AG08395 (cell line): ENCODE results near the gene BRK1.
"Not testable (repeated sequence)": the region's sequence is repeated elsewhere in the genome, so short reads cannot be mapped to it uniquely, and the experiment has no call there.

Experiments
- DNase-seq: peaks from one replicate; pipeline ENCODE4 v3.0.0; 2012; ENCODE audit warnings: mixed read lengths, low spot score

The BRK1 gene

GRCh38 chr3:10115326-10116137 is at the start of gene BRK1:
BRK1 (plus strand) TSS chr3:10115675; CDS start chr3:10115702, 27 bp downstream.
- DNase-seq = peak; percentile 100

GRCh38 chr3:10070077-10070476 is 45.4 kb upstream of the BRK1 start:
- not testable (repeated sequence) for DNase-seq

GRCh38 chr3:10074666-10075065 is 40.8 kb upstream of the BRK1 start:
- DNase-seq = no peak

- no peak for DNase-seq
Measured at GRCh38 chr3:10081871-10082270, 33.6 kb upstream of the BRK1 start.

- no peak for DNase-seq
Measured at GRCh38 chr3:10085738-10086137, 29.7 kb upstream of the BRK1 start.

GRCh38 chr3:10088256-10088655 is 27.2 kb upstream of the BRK1 start:
- no peak for DNase-seq

GRCh38 chr3:10090179-10090578 is 25.3 kb upstream of the BRK1 start:
- DNase-seq = no peak

- DNase-seq = not testable (repeated sequence)
Measured at GRCh38 chr3:10090774-10091173, 24.7 kb upstream of the BRK1 start.

GRCh38 chr3:10091387-10091786 is 24.1 kb upstream of the BRK1 start:
- DNase-seq = not testable (repeated sequence)

GRCh38 chr3:10093678-10094077 is 21.8 kb upstream of the BRK1 start:
- no peak for DNase-seq

- DNase-seq = no peak
Measured at GRCh38 chr3:10099041-10099440, 16.4 kb upstream of the BRK1 start.

- no peak for DNase-seq
Measured at GRCh38 chr3:10106919-10107318, 8.6 kb upstream of the BRK1 start.

- DNase-seq = no peak
Measured at GRCh38 chr3:10108091-10108490, 7.4 kb upstream of the BRK1 start, which contains the start of gene FANCD2OS. FANCD2OS (minus strand) TSS chr3:10108255; CDS start chr3:10104774, 3,481 bp downstream.

- peak; percentile 40 for DNase-seq
Measured at GRCh38 chr3:10116138-10116460, 624 bp downstream of the BRK1 start.

GRCh38 chr3:10116928-10117327 is 1.5 kb downstream of the BRK1 start:
- DNase-seq = no peak

GRCh38 chr3:10119376-10119775 is 3.9 kb downstream of the BRK1 start:
- no peak for DNase-seq

- DNase-seq = no peak
Measured at GRCh38 chr3:10121064-10121463, 5.6 kb downstream of the BRK1 start.

GRCh38 chr3:10122724-10123123 is 7.2 kb downstream of the BRK1 start:
- no peak for DNase-seq

GRCh38 chr3:10135872-10136271 is 20.4 kb downstream of the BRK1 start:
- not testable (repeated sequence) for DNase-seq

GRCh38 chr3:10136426-10137005 is 21.0 kb downstream of the BRK1 start:
- no peak for DNase-seq

- DNase-seq = no peak
Measured at GRCh38 chr3:10137178-10137577, 21.7 kb downstream of the BRK1 start.

GRCh38 chr3:10140996-10141546 is 25.6 kb downstream of the BRK1 start:
- no peak for DNase-seq
